ENCODE results near the gene EIF2S1.
"Not testable (repeated sequence)": the region's sequence is repeated elsewhere in the genome, so short reads cannot be mapped to it uniquely, and the experiment has no call there.

The EIF2S1 gene

DNA sequence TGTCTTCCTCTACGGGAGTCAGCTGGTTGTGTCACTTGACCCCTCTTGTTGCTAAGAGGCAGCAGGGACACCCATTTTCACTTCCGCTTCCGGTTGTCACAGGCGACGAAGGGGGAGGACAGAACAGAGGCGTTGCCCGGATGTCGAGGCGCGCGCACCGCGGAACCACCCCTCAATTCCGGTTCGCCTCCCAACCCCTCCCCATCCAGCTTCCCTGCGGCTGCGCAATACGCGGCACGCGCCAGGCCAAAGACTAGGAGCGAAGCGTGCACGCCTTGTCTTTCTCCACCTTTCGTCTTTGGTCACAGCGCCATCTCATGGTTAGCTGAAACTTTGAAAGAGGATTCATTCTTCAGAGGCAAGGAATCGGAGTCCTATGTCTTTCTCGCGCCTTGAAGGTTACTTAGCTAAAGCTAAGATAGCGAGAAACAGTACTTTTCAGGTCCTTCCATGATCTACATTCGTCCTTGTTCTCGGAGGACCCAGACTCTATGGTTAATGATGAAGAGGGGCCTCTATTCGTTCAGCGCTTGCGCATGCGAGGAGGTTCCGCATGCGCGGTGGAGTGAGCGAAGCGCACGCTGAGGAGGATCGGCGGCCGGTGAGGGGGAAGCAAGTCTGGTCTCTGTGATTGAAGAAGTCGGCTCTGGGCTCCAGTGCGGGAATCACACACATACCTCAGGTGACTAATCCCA lies at the start of gene EIF2S1, which contains the start of gene ATP6V1D:
Gene EIF2S1 (plus strand): TSS at position 554 of the 695 bp plus-strand sequence. CDS start 4,440 bp downstream, outside the sequence.
Gene ATP6V1D (minus strand): TSS at position 30 of the 695 bp plus-strand sequence. CDS start 106 bp downstream, outside the sequence.
- peak; percentile 100 for DNase-seq (ENCODE audit: low read depth)

DNA sequence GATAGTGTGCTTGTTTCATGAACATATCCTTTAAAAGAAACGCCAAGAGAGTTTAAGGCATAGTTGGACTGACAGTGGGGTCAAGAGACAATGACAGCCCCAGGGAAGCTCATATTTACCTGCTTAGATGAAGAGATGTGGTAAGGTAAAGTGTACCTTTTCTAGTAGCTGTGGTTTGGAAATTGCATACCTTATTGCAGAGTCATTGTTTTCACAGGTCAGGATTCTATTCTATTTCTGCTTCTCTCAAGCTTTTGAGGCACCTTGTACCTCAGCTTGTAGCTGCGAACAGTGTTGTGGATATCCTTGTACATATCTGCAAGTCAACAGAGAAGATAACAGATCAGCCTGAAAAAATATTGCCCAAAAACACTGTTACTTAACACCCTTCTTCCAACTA lies 48.3 kb upstream of the EIF2S1 start:
- no peak for DNase-seq (ENCODE audit: low read depth)

DNA sequence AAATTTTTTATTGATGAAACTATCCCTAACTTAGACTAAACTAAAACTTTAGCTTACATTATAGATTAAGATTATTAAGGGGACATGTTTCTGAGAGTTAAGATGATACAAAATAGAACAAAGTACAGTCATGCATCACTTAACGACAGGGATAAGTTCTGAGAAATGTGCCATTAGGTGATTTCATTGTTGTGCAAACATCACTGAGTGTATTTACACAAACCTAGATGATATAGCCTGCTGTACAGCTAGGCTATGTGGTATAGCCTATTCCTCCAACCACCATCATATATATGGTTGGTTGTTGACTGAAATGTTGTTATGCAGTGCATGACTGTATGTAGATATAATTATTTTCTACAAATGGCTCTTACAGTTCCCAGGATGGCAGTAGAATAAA lies 47.0 kb upstream of the EIF2S1 start:
- DNase-seq (ENCODE audit: low read depth) = no peak

DNA sequence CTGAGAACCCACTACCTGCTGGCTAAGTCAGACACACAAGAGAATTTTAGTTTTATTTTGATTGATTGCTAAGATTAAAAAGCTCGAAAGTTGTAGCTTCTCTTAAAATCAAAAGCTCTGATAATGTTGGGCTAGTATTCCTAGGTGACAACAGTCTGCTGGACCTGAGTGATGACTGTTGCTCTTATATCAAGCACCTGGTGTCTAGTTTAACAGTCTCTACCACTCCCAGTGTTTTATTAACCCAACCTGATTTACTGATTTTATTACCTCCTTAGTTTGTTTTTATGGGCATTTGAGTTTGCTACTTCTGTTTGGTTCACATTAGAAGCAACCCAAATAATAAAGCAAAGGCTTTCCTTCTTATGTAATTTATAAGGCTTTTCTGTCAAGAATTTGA lies 42.3 kb upstream of the EIF2S1 start:
- no peak for DNase-seq (ENCODE audit: low read depth)

DNA sequence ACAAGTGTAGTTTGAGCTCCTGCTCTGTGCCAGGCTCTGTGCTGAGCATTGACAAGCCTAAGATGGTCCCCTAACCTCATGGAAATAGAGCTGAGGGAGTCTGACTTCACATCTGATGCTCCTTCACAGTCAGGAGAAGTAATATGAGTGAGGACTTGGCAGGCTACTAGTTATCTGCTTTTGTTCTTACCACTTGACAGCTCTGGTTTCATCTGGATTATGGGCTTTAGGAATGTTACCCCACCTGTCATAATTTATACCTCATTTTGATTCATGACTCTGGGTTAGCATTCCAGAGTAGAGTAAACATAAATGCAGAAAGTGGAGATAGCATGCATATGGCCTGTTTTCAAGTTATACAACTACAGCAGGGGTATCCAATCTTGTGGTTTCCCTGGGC lies 41.0 kb upstream of the EIF2S1 start:
- DNase-seq (ENCODE audit: low read depth) = no peak

DNA sequence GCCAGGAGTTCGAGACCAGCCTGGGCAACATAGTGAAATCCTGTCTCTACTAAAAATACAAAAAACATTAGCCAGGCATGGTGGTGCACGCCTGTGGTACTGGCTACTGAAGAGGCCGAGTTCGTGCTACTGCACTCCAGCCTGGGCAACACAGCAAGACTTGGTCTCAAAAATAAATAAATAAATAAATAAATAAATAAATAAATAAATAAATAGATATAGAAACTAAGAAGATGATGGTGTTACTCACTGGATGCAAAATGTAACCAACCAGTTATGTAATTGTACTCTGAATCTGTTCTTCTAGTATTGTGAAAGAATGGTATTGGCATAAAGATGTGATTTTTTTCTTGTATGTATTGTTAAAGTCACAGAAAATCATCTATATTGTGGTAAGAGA lies 30.5 kb upstream of the EIF2S1 start:
- not testable (repeated sequence) for DNase-seq (ENCODE audit: low read depth)

DNA sequence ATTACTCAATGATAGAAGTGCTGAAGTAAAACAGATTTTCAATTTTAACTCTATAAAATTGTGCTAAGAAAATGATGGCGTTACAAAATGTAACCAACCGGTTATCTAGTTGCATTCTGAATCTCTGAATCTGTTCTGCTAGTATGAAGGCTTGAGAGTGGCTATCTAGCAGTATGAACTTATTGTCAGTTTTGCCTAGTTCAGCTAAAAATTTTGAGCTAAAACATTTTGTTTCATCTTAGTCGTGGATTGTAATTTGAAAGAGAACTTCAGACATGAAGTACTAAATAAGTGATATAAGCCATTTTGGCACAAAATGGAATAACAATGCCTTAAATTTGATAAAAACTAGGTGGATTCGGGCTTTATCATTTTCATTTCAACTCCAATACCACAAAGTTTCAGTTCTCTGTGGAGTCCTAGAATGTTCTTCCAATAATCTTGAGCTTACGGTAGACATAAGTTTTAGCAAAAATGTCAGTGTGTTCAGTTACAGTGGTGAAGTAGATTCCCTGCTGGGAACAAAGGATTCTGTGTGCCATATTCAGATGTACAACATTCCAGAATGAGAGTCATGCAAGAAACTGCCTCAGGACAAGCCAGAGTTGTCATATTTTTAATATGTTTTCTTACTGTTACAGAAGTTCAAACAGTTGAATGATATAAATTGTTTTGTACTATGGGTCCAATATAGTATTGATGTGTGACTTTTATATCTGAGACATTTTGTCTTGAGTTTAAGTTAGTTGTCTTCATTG lies 28.6 kb upstream of the EIF2S1 start:
- DNase-seq (ENCODE audit: low read depth) = no peak

DNA sequence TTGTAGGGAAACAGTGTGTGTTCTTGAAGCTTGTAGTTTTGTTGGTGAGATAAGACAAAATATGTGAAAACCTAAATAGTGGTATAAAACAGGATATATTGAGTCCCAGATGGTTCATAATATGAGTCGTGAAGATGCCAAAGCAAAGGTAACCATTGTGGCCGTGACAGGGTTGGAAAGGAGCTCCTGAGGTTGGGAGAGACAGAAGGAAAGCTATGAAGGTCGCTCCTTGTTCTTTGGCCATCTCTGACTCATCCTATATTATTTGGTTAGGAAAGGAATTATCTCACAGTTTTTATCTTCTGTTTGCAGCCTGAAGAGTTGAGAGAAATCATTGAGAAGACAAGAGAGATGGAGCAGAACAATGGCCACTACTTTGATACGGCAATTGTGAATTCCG lies 27.7 kb upstream of the EIF2S1 start:
- DNase-seq (ENCODE audit: low read depth) = no peak

DNA sequence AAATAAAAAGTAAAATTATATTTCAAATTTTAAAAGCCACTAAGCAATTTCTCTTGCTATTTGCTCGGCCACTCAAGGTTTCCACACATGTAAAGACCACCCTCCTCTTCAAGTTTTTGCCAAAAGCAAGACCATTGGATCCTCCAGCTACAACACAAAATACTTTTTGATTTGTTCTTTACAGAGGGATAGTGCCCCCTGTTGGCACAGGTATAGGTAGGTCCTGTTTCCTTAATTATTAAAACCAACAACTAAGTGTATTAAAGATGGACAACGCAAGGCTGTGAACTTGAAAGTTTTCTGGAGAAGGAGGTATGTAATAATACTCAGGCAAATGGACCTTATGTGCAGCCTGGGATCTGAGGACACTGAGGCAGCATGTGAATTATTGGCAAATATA lies 24.3 kb upstream of the EIF2S1 start:
- DNase-seq (ENCODE audit: low read depth) = no peak

DNA sequence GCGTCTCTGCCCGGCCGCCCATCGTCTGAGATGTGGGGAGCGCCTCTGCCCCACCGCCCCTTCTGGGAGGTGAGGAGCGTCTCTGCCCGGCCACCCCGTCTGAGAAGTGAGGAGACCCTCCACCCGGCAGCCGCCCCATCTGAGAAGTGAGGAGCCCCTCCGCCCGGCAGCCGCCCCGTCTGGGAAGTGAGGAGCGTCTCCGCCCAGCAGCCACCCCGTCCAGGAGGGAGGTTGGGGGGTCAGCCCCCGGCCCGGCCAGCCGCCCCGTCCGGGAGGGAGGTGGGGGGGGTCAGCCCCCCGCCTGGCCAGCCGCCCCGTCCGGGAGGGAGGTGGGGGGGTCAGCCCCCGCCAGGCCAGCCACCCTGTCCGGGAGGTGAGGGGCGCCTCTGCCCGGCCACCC lies 18.9 kb upstream of the EIF2S1 start:
- not testable (repeated sequence) for DNase-seq (ENCODE audit: low read depth)

DNA sequence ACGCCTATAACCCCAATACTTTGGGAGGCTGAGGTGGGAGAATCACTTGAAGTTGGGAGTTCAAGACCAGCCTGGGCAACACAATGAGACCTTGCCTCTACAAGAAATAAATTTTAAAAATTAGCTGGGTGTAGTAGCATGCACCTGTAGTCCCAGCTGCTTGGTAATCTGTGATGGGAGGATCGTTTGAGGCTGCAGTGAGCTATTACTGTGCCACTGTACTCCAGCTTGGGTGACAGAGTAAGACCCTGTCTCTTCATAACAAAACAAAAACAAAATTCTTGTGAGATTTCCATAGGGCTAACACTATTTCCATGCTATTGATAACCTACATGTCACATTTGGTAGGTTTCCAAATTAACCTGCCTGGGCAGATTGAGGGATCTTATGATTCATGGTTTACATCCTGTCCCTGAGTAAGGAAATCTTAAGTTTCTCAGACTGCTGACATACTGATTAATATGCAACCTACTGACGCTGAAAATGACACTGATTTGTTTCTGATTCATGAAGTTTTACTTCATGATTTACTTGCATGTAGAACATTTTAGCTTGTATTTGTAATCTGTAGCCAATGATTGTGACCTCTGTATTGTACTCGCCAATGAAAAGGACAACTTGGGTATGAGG lies 16.4 kb upstream of the EIF2S1 start:
- no peak for DNase-seq (ENCODE audit: low read depth)

DNA sequence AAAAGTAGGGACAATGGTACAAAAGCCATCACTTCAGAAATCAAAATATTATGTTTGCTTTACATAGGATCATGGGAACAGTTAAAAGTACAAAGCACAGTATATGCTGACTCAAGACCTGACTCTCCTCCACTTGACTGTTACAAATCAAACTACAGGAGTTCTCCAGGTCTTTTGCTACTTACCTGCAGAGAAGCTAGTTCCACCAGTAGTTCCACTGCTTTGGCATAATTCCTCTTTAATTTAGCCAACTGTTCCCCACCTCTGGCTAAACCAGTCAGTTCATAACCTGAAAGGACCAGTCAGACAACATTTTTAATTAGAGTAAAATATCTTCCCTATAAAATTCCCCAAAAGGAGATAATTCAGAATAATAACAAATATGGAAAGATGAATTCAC lies 14.5 kb upstream of the EIF2S1 start:
- no peak for DNase-seq (ENCODE audit: low read depth)

DNA sequence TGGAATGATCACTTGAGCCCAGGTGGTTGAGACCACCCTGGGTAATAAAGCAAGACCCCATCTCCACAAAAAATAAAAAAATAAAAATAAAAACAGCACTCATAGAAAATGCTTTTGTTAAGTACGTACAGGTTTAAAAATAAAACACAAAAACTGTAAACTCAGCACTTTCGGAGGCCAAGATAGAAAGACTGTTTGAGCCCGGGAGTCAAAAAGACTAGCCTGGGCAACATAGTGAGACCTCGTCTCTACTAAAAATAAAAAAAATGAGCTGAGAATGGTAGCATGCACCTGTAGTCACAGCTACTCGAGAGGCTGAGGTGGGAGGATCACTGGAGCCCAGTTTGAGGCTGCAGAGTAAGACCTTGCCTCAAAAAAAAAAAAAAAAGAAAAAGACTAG lies 8.1 kb upstream of the EIF2S1 start:
- DNase-seq (ENCODE audit: low read depth) = no peak

DNA sequence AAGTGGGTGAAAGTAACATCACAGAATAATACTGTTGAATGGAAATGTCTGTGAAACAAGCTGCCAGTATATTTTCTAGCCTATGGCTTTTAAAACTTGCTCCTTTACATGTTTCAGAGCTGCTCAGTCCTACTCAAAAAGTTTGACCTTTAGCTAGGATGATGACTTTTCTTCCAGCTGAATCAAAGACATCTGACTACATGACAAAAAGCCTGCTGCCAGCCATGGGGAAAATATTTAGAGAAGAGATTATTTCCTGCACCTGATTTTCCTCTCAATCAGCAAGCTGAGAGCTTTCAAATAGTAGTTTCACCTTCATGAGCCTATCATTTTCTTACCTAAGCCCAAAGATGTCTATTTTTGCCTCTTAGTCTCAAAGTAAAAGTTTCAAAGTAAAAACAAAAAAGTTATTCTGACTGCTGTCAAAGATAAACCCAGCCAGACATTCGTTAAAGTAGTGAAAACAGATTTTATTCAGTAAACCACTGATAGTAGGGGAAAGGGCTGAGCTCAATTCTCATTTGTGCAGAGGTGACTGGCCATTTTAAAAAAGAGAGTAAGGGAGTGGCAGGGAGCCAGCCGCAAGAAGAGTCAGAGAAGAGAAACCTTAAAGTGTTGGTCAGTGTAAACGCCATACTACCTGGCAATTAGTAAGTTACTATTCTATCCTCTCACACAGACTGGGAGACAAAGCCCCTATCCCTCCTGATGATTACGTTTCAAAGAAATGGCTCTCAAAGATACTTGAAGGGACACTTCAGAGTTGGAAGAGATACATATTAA lies 2.8 kb upstream of the EIF2S1 start:
- no peak for DNase-seq (ENCODE audit: low read depth)

DNA sequence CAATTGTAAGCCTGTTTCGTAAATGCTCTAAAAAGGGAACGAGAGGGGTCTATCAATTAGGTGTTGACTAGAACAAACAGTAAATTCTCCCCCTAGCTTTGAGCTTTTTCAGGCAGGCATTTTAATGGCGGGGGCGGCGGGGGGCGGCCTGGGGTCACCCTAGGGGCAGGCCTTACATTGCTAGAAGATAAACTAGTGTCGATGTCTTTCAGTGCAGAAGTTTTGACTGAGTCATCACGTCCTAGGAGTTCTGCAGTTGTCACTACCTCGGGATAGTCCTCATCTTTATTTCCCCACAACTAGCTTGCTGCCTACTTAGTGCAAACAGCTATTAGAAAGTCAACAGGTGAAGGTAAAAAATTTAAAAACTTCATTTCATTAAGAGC lies 2.2 kb upstream of the EIF2S1 start:
- no peak for DNase-seq (ENCODE audit: low read depth)

DNA sequence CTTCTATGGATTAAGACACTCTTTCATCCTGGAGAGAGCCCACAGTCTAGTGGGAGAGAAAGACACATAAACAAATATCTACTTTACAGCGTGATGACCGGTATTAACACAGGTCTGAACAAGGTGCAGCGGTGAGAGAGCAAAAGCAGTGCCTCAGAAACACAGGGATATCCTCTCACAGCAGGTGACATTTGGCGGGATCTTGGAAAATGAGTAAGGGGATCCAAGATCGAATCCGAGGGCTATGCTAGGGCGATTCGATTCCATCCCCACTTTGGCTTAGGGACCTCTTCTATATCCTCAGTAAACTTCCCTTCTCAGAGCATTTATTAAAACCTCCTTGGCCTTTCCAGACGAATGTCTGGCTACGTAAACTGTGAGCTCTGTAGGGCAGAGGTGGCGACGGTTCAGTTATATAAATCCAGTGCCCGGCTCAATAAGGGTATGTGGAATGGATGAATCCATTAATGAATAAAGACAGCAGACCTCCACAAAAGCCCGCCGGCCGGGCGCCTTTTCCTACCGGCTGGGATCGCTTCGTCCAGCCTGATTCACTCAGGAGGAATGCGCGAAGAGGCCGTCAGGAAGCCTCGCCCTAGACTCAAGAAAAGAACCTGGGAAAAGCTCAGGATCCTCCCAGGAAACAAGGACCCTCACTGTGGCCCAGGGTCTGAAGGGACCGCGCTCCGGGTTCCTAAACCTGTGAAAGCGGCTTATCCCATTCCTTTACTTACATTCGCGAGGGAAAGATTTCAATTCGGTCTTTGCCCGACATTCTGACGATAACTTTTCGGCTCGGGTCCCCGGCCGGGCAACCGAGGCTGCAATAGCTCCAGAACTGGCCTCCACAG lies 979 bp upstream of the EIF2S1 start:
- no peak for DNase-seq (ENCODE audit: low read depth)

DNA sequence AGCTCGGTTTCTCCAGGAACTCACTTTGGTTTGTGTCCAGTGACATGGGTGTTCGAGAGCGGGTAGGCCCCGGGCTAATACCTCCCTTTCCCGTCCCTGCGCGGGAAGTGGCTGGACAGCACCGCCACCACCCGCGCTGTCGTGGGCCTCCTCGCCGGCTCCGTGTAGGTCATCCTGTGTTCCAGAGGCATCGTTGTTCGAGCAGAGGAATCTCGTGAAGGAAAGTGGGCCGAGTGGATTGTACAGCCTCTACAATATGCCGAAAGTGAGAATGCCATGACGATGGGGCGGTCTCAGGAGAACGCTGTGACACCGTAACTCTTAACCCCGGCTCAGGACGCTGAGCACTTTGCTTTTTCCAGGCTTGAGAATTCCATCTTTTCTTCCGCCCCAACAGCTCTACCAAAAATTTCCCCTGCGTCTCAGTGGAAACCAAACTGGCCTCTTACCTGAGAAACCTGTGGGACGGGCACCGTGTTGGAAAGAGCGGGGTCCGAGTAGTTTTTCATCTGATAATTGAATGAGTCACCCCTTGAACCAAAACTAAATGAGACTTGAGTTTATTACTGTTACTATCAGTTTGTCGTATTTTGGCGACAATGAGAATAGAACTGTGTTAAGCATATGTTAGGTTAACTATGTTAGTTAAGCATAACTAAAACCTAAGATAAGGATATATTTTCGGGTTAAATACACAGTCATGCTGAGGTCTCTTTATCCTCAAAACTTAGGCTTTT lies 510 bp downstream of the EIF2S1 start:
- no peak for DNase-seq (ENCODE audit: low read depth)

DNA sequence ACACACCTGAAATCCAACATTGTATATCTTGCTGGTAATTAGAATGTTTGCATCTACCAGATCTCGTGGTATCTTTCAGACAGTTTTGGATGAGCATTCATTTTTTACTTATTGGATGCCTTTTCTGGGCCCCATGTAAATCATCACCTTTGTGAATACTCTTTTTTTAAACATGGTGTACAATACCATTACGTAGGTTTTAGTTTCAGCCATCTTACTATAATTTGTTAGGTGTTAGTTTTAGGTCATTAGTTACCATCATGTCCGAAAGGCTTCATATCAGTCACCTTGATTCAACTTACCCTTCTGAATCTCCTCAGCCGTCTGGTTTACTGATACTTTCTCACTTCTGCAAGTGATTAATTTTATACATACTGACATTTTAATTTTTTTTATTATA lies 5.3 kb downstream of the EIF2S1 start:
- no peak for DNase-seq (ENCODE audit: low read depth)

DNA sequence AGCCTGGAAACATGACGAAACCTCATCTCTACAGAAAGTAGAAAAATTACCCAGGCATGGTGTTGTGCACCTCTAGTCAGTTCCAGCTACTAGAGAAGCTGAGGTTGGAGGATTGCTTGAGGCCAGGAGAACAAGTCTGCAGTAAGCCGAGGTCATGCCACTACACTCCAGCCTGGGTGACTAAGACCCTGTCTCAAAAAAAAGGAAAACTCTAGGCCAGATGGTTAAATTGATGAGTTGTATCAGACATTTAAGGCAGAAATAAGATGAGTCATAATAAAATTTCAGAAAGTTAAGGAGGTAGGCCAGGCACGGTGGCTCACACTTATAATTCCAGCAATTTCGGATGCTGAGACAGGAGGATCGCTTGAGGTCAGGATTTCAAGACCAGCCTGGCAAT lies 10.7 kb downstream of the EIF2S1 start:
- no peak for DNase-seq (ENCODE audit: low read depth)

DNA sequence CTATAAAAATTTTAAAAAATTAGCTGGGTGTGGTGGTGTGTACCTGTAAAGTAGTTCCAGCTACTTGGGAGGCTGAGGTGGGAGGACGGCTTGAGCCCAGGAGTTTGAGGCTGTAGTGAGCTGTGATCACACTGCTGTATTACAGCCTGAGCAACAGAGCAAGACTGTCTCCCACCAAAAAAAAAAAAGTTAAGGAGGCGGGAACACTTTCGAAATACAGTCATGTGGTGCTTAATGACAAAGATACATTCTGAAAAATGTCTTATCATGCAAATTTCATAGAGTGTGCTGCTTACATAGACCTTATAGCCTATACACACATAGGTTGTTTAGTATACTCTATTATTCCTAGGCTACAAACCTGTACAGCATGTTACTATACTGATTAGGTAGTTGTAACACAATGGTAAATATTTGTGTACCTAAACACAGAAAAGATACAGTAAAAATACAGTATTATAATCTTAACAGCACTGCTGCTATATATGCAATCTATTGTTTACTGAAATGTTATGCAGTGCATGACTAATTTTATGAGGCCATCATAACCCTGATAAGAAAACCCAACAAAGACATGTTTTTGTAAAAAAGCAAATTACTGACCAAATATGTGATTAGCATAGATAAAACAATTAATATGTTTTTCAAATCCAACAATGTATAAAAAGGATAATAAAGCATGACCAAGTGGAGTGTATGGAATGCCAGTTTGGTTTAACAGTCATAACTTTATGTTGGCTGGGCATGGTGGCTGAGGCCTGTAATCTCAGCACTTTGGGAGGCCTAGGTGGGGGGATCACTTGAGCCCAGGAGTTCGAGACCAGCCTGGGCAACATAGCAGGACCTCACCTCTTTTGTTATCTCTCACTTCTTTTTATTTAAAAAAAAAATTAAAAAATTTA lies 11.4 kb downstream of the EIF2S1 start:
- DNase-seq (ENCODE audit: low read depth) = no peak

Data from stimulated activated CD8-positive, alpha-beta memory T cell treated with anti-CD3 and anti-CD28 coated beads, Interleukin-12 subunit alpha, Interleukin-12 subunit beta, amount 100 ng/mL, for 1 hour (primary cell).